Measurements from ENCODE around the gene NTN1.
"Not testable (repeated sequence)": the region's sequence is repeated elsewhere in the genome, so short reads cannot be mapped to it uniquely, and the experiment has no call there.

The NTN1 gene

GRCh38 chr17:9254841-9255240, 233.5 kb downstream of the NTN1 start:
- in situ Hi-C loops (cut with MboI; ENCODE audit: low sequenced_read_pairs, unreplicated experiment), result no loop called here
- TF ChIP-seq, protein P1, sequence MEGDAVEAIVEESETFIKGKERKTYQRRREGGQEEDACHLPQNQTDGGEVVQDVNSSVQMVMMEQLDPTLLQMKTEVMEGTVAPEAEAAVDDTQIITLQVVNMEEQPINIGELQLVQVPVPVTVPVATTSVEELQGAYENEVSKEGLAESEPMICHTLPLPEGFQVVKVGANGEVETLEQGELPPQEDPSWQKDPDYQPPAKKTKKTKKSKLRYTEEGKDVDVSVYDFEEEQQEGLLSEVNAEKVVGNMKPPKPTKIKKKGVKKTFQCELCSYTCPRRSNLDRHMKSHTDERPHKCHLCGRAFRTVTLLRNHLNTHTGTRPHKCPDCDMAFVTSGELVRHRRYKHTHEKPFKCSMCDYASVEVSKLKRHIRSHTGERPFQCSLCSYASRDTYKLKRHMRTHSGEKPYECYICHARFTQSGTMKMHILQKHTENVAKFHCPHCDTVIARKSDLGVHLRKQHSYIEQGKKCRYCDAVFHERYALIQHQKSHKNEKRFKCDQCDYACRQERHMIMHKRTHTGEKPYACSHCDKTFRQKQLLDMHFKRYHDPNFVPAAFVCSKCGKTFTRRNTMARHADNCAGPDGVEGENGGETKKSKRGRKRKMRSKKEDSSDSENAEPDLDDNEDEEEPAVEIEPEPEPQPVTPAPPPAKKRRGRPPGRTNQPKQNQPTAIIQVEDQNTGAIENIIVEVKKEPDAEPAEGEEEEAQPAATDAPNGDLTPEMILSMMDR (IDR thresholded peaks at IDR 0.05; ENCODE audit: borderline replicate concordance, control extremely low read depth, extremely low read depth, insufficient read depth, missing control alignments), result no peak
- DNase-seq (ENCODE audit: low spot score), result no peak

DNA sequence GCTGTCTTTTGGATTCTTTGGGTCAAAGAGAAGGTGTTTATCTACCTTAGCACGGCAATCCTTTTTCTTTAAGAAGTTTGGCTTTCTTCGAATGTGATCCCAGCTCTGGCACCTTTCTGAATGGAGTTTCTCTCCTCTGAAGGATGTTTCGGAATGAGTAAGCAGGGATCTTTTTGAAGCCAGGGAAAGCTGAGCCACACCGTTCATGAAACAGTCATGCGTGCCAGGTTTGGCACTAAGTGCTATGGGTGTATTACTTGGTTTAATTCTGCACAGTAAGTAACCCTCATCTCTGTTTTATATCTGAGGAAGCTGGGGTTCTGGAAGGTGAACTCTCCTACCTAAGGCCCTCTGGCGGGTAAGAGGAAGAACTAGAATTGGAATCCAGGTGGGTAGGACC, 234.5 kb downstream of the NTN1 start:
- in situ Hi-C loops (cut with MboI; ENCODE audit: low sequenced_read_pairs, unreplicated experiment), result no loop called here
- TF ChIP-seq, protein P1 (IDR thresholded peaks at IDR 0.05; ENCODE audit: borderline replicate concordance, control extremely low read depth, extremely low read depth, insufficient read depth, missing control alignments), result no peak
- DNase-seq (ENCODE audit: low spot score), result no peak

GRCh38 chr17:9256361-9256750, 235.0 kb downstream of the NTN1 start:
- TF ChIP-seq, protein P1 (IDR thresholded peaks at IDR 0.05; ENCODE audit: borderline replicate concordance, control extremely low read depth, extremely low read depth, insufficient read depth, missing control alignments), result no peak
- DNase-seq (ENCODE audit: low spot score), result no peak
- in situ Hi-C loops (cut with MboI; ENCODE audit: low sequenced_read_pairs, unreplicated experiment), result no loop called here

DNA sequence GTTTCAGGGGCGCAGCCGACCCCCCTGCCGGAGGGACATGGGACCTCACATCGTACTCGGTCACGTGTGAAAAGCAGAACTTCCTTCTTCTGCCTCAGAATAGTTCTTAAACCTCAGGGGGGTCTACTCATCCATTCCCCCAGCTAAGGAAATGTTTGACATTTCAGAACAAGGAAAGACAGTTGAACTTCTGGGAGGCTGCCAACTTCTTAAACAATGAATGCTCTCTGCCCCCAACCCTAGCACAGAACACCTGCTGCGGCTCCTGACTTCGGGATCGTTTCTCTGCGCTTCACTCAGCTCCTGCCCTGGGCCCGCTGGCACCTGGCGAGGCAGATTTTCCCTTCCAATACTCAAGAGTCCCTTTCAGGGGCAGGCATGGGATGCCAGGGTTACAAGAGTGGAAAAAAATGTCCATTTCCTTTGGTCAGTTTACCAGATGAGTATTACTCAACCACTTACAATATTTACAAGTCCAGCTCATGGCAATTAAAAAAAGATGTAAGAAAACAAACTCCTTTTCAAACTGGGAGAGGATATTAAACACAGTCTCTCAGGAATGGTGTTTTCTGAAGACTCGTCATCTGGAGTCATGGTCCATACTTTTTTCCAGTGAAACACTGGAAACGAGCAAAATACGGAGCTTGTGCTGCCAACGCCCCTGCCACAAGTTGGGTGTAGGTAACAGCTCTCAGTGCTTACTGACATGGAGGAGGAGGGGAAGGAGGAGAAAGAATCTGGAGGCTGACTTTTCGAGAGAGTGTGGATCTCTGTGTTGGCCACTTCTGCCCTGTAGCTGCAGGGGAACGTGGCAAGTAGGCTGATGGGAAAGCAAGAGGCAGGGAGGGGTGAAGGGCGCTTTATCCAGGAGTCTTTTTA, 235.7 kb downstream of the NTN1 start:
- TF ChIP-seq, protein P1 (IDR thresholded peaks at IDR 0.05; ENCODE audit: borderline replicate concordance, control extremely low read depth, extremely low read depth, insufficient read depth, missing control alignments), result no peak
- in situ Hi-C loops (cut with MboI; ENCODE audit: low sequenced_read_pairs, unreplicated experiment), result no loop called here
- DNase-seq (ENCODE audit: low spot score), result no peak

- in situ Hi-C loops (cut with MboI; ENCODE audit: low sequenced_read_pairs, unreplicated experiment); DNase-seq (ENCODE audit: low spot score): not testable (repeated sequence)
Observed at GRCh38 chr17:9257630-9257965, 236.3 kb downstream of the NTN1 start.

DNA sequence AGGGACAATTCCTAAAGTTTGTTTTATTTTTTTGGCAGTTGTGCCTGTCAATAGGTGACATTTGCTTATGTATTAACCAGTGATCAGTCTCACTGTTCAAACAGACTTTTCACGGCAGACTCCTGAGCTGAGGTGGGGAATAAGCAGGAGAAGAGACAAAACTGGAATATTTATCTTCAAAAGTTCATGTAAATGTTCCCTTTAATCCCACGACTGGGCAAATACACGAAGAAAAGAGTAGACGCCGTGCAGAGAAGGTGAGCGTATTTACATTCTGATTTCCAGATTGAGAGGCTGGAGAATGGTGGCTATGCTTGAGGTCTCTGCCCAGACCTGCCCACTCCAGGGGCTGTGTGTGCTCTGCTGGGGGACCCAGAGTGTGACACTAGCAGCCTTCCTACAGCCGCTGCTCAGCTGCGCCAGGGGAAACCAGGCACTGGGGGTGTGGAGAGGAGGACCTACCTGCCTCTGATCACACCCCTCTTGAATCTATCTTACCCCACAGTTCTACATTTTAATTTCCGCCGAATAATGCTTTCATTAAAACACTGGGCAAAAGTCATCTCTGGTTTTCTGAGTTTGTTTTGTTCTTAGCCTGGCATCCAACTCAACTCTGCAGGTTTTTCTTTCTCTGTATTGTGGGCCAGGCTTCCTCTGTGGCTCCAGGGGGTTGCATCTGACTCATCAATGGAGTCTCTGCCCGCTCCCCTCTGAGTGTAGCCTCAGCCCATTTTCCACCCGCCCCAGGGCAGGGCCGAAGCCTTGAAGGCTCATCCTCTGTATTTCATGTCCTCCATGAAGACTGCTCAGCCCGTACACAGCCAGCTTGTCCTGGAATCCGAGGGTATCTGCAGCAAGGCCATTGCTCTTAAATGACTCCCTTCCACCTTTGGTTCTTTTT, 237.1 kb downstream of the NTN1 start:
- TF ChIP-seq, protein P1 (IDR thresholded peaks at IDR 0.05; ENCODE audit: borderline replicate concordance, control extremely low read depth, extremely low read depth, insufficient read depth, missing control alignments), result no peak
- in situ Hi-C loops (cut with MboI; ENCODE audit: low sequenced_read_pairs, unreplicated experiment), result no loop called here
- no peak for DNase-seq (ENCODE audit: low spot score)

DNA sequence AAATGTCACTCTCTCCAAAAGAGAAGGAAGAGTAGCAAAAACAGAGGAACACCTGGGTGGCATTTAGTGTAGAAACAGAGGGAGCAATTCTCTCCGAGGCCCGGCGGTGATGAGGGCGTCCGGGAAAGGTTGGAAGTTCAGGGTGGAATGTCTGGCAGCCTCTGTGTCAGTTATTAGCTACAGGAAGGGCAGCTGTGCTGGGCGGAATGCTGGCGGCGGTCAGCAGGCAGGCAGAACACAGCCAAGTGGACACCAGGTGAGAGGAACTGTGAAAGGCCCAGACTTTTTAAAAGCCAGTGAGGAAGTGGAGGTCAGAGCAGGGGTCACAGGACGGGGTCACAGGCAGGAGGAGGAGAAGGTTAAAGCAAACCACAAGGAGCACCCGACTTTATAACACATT, 238.1 kb downstream of the NTN1 start:
- TF ChIP-seq, protein P1 (IDR thresholded peaks at IDR 0.05; ENCODE audit: borderline replicate concordance, control extremely low read depth, extremely low read depth, insufficient read depth, missing control alignments), result no peak
- DNase-seq (ENCODE audit: low spot score), result no peak
- in situ Hi-C loops (cut with MboI; ENCODE audit: low sequenced_read_pairs, unreplicated experiment), result no loop called here
